ENCODE measurements around the gene DOCK1.

The DOCK1 gene

GRCh38 chr10:127011174-127011573 is 105.9 kb downstream of the DOCK1 start:
- Mint-ChIP-seq H3K27me3 (ENCODE audit: low read depth, poor library complexity) (no peaks in the 10 kb centered on the region), H3K36me3 (ENCODE audit: low read depth) (peaks cover 49% of the 10 kb centered on the region), H3K4me1 (peaks cover 29% of the 10 kb centered on the region), H3K27ac (no peak overlapping the region), H3K9me3 (no peaks in the 10 kb centered on the region), H3K4me3 (no peak overlapping the region)
- TF ChIP-seq, protein P1, sequence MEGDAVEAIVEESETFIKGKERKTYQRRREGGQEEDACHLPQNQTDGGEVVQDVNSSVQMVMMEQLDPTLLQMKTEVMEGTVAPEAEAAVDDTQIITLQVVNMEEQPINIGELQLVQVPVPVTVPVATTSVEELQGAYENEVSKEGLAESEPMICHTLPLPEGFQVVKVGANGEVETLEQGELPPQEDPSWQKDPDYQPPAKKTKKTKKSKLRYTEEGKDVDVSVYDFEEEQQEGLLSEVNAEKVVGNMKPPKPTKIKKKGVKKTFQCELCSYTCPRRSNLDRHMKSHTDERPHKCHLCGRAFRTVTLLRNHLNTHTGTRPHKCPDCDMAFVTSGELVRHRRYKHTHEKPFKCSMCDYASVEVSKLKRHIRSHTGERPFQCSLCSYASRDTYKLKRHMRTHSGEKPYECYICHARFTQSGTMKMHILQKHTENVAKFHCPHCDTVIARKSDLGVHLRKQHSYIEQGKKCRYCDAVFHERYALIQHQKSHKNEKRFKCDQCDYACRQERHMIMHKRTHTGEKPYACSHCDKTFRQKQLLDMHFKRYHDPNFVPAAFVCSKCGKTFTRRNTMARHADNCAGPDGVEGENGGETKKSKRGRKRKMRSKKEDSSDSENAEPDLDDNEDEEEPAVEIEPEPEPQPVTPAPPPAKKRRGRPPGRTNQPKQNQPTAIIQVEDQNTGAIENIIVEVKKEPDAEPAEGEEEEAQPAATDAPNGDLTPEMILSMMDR (IDR thresholded peaks at IDR 0.05), result no peak
- DNase-seq, result no peak

GRCh38 chr10:127012071-127012768 is 107.0 kb downstream of the DOCK1 start:
- no peak overlapping the region for H3K4me3 Mint-ChIP-seq
- H3K36me3 Mint-ChIP-seq (ENCODE audit: low read depth), result peaks cover 41% of the 10 kb centered on the region
- H3K4me1 Mint-ChIP-seq, result peaks cover 29% of the 10 kb centered on the region
- TF ChIP-seq, protein P1 (IDR thresholded peaks at IDR 0.05), result no peak
- no peak for DNase-seq
- peak overlapping the region; percentile 52 for H3K27ac Mint-ChIP-seq
- H3K27me3 Mint-ChIP-seq (ENCODE audit: low read depth, poor library complexity), result no peaks in the 10 kb centered on the region
- no peaks in the 10 kb centered on the region for H3K9me3 Mint-ChIP-seq

GRCh38 chr10:127012769-127013152 is 107.5 kb downstream of the DOCK1 start:
- H3K9me3 Mint-ChIP-seq, result no peaks in the 10 kb centered on the region
- DNase-seq, result peak; percentile 21
- TF ChIP-seq, protein P1 (IDR thresholded peaks at IDR 0.05), result no peak
- peak overlapping the region; percentile 52 for H3K27ac Mint-ChIP-seq
- peaks cover 36% of the 10 kb centered on the region for H3K36me3 Mint-ChIP-seq (ENCODE audit: low read depth)
- H3K4me1 Mint-ChIP-seq, result peaks cover 29% of the 10 kb centered on the region
- no peak overlapping the region for H3K4me3 Mint-ChIP-seq
- no peaks in the 10 kb centered on the region for H3K27me3 Mint-ChIP-seq (ENCODE audit: low read depth, poor library complexity)

GRCh38 chr10:127013211-127013656 is 108.0 kb downstream of the DOCK1 start:
- Mint-ChIP-seq H3K36me3 (ENCODE audit: low read depth) (peaks cover 35% of the 10 kb centered on the region), H3K27ac (peak overlapping the region; percentile 41), H3K4me3 (no peak overlapping the region), H3K9me3 (no peaks in the 10 kb centered on the region), H3K4me1 (peaks cover 29% of the 10 kb centered on the region), H3K27me3 (ENCODE audit: low read depth, poor library complexity) (no peaks in the 10 kb centered on the region)
- no peak for DNase-seq
- TF ChIP-seq, protein P1 (IDR thresholded peaks at IDR 0.05), result no peak

GRCh38 chr10:127013691-127014473 is 108.7 kb downstream of the DOCK1 start:
- Mint-ChIP-seq H3K36me3 (ENCODE audit: low read depth) (peaks cover 35% of the 10 kb centered on the region), H3K27ac (peak overlapping the region; percentile 41), H3K9me3 (no peaks in the 10 kb centered on the region), H3K4me1 (peaks cover 29% of the 10 kb centered on the region), H3K27me3 (ENCODE audit: low read depth, poor library complexity) (no peaks in the 10 kb centered on the region), H3K4me3 (no peak overlapping the region)
- DNase-seq, result no peak
- TF ChIP-seq, protein P1 (IDR thresholded peaks at IDR 0.05), result no peak

Data from nephron progenitor cell (in vitro differentiated cells).